HepG2 (cell line): ENCODE data around the gene SLC34A3. TPM values are rescaled to one million over a fixed set of nuclear protein-coding genes. Genes with fewer than 3 reads are reported as not detected.

Experiments used
- ARNT2 ChIP-seq: sonication (generic); formaldehyde crosslinking; IDR thresholded peaks from 2 replicates; pipeline ENCODE4 v1.8.0; 2022; ENCODE audit warnings: mild to moderate bottlenecking, low read depth, missing genetic modification reagents, moderate library complexity
- CENPT ChIP-seq: sonication (generic); formaldehyde crosslinking; IDR thresholded peaks from 2 replicates; pipeline ENCODE4 v1.8.0; 2022; ENCODE audit warnings: low read depth, mild to moderate bottlenecking, moderate library complexity, missing genetic modification reagents
- EEA1 ChIP-seq: sonication (generic); formaldehyde crosslinking; IDR thresholded peaks from 2 replicates; pipeline ENCODE4 v1.5.1; 2020; ENCODE audit warnings: mild to moderate bottlenecking, missing genetic modification reagents, borderline replicate concordance
- FOXA3 ChIP-seq: IDR thresholded peaks from 2 replicates; pipeline ENCODE4 v1.6.1; 2016; ENCODE audit warnings: missing genetic modification reagents, missing compliant biosample characterization
- FOXO1 ChIP-seq: sonication (generic); formaldehyde crosslinking; IDR thresholded peaks from 2 replicates; pipeline ENCODE4 v1.4.0; 2020; ENCODE audit warnings: missing genetic modification reagents
- JDP2 ChIP-seq: sonication (generic); formaldehyde crosslinking; IDR thresholded peaks from 2 replicates; pipeline ENCODE4 v1.8.1; 2022; ENCODE audit warnings: missing genetic modification reagents, borderline replicate concordance
- KDM6A ChIP-seq: IDR thresholded peaks from 2 replicates; pipeline ENCODE4 v1.6.1; 2016; ENCODE audit warnings: low read depth
- MLX ChIP-seq: IDR thresholded peaks from 2 replicates; pipeline ENCODE4 v1.6.1; 2016
- NR1H2 ChIP-seq: sonication (generic); formaldehyde crosslinking; IDR thresholded peaks from 2 replicates; pipeline ENCODE4 v1.8.1; 2022; ENCODE audit warnings: low read depth, missing genetic modification reagents, borderline replicate concordance
- PCBP2 ChIP-seq: fragments of 200-400 bp; formaldehyde crosslinking; optimal IDR thresholded peaks from 2 replicates; pipeline ENCODE3; 2018; ENCODE audit warnings: low read length, low read depth; ENCODE audit not compliant: poor library complexity, severe bottlenecking
- RXRA ChIP-seq: sonication (generic); formaldehyde crosslinking; IDR thresholded peaks from 2 replicates; pipeline ENCODE4 v1.5.1; 2020; ENCODE audit warnings: missing genetic modification reagents
- SKIL ChIP-seq: sonication (generic); formaldehyde crosslinking; IDR thresholded peaks from 2 replicates; pipeline ENCODE4 v1.8.0; 2022; ENCODE audit warnings: missing genetic modification reagents, mild to moderate bottlenecking, moderate library complexity, borderline replicate concordance
- SYNCRIP ChIP-seq: fragments of 200-400 bp; formaldehyde crosslinking; IDR thresholded peaks from 2 replicates; pipeline ENCODE4 v1.6.1; 2018; ENCODE audit warnings: mild to moderate bottlenecking, low read depth, low read length; ENCODE audit not compliant: insufficient read depth
- ZBTB38 ChIP-seq: sonication (generic); formaldehyde crosslinking; IDR thresholded peaks from 2 replicates; pipeline ENCODE4 v1.5.1; 2020; ENCODE audit warnings: mild to moderate bottlenecking, missing genetic modification reagents
- ZIK1 ChIP-seq: sonication (generic); formaldehyde crosslinking; IDR thresholded peaks from 2 replicates; pipeline ENCODE4 v1.5.0; 2020; ENCODE audit warnings: mild to moderate bottlenecking, low read depth, missing genetic modification reagents, borderline replicate concordance
- ZKSCAN8 ChIP-seq: IDR thresholded peaks from 2 replicates; pipeline ENCODE4 v1.6.1; 2016; ENCODE audit warnings: borderline replicate concordance, missing genetic modification reagents, missing compliant biosample characterization
- ZNF136 ChIP-seq: sonication (generic); formaldehyde crosslinking; IDR thresholded peaks from 2 replicates; pipeline ENCODE4 v1.8.1; 2022; ENCODE audit warnings: low read depth, mild to moderate bottlenecking, moderate library complexity, missing genetic modification reagents
- ZNF276 ChIP-seq: sonication (generic); formaldehyde crosslinking; IDR thresholded peaks from 2 replicates; pipeline ENCODE4 v1.4.0; 2020; ENCODE audit warnings: mild to moderate bottlenecking, low read depth, missing genetic modification reagents
- ZNF333 ChIP-seq: sonication (generic); formaldehyde crosslinking; IDR thresholded peaks from 2 replicates; pipeline ENCODE4 v1.4.0; 2020; ENCODE audit warnings: mild to moderate bottlenecking, missing genetic modification reagents, borderline replicate concordance
- ZNF34 ChIP-seq: sonication (generic); formaldehyde crosslinking; IDR thresholded peaks from 2 replicates; pipeline ENCODE4 v1.4.0; 2020; ENCODE audit warnings: mild to moderate bottlenecking, missing genetic modification reagents, borderline replicate concordance
- ZNF564 ChIP-seq: sonication (generic); formaldehyde crosslinking; IDR thresholded peaks from 2 replicates; pipeline ENCODE4 v1.8.1; 2023; ENCODE audit warnings: mild to moderate bottlenecking, missing genetic modification reagents
- ZNF670 ChIP-seq: sonication (generic); formaldehyde crosslinking; IDR thresholded peaks from 2 replicates; pipeline ENCODE4 v1.8.0; 2022; ENCODE audit warnings: mild to moderate bottlenecking, missing genetic modification reagents, borderline replicate concordance
- ZNF724P ChIP-seq: sonication (generic); formaldehyde crosslinking; IDR thresholded peaks from 2 replicates; pipeline ENCODE4 v1.8.0; 2022; ENCODE audit warnings: missing genetic modification reagents, borderline replicate concordance
- ZNF788 ChIP-seq: sonication (generic); formaldehyde crosslinking; IDR thresholded peaks from 2 replicates; pipeline ENCODE4 v1.5.0; 2020; ENCODE audit warnings: mild to moderate bottlenecking, missing genetic modification reagents, borderline replicate concordance
- polyA plus RNA-seq, 8 experiments: library from polyadenylated mRNA; depleted of rRNA in 3 of 8; stranded (reverse) in 7 of 8; unstranded in 1 of 8; fragments of >200 nt; fragmentation: Illumina TruSeq in 4 of 8; extraction: Trizol in 4 of 8; gene quantifications; 2 replicates each; pipeline versions ENCODE4 v1.2.1 to v1.2.3, GENCODE V29; 2011 to 2016; ENCODE audit warnings: low read depth in 4 of 8, missing spikeins in 1 of 8, mixed read lengths in 1 of 8; ENCODE audit not compliant: insufficient read depth in 1 of 8
- total RNA-seq, 5 experiments: library from RNA; depleted of rRNA; stranded (reverse); fragments of >200 nt; fragmentation: Illumina TruSeq; extraction: Trizol; gene quantifications; 2 replicates each; pipeline ENCODE4 v1.2.3, GENCODE V29; 2016; ENCODE audit warnings: low read depth in 1 of 5

SLC34A3 gene
- total and polyA plus RNA-seq, 2 of the 13 experiments (the other 11 are each of a cell fraction or from before 2014, with no cell fraction given): 0.07 to 1.0 TPM

DNA sequence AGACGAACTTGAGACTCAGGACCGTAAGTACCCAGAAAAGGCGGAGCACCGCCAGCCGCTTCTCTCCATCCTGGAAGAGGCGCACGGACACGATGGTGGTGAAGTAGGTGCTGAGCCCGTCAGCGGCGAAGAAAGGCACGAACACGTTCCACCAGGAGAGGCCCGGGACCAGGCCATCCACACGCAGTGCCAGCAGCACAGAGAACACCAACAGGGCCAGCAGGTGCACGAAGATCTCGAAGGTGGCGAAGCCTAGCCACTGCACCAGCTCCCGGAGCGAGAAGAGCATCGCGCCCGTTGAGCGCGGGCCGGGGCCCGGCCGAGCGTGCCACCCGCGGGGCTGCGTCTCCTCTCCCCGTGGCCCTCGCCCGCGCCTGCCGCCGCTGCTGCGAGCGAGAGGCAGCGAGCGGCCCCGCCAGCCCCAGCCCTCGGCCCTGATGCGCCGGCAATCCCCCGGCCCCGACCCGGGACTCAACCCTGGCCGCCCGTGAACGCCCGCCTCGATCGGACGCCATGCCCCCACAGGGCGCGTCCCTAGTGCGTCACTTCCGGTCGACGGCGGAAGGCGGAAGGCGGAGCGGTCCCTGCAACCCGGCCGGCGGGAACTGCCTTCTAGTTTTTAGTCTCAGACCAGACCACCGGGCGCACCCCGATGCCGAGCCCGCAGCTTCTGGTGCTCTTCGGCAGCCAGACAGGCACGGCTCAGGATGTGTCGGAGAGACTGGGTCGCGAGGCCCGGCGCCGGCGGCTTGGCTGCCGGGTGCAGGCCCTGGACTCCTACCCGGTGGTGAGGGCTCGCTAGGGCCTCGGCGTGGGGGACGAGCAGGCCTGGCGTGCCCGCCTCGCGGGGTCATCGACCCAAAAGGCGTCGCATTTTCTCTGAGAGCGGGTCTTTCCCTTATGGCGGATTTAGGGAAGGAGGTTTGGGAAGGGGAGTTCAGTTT is 25.3 kb upstream of the SLC34A3 start, which contains the start of the genes NDOR1 and TMEM203 (continued):
- TF ChIP-seq SYNCRIP (no peak), ARNT2 (peak; percentile 90), SKIL (CRISPR knock-in tag) (no peak), FOXO1 (CRISPR knock-in tag) (no peak), JDP2 (CRISPR knock-in tag) (no peak; the same call in 1 of the 2 replicates), ZNF136 (CRISPR knock-in tag) (no peak), NR1H2 (CRISPR knock-in tag) (no peak), ZNF670 (peak; percentile 32; the same call in 1 of the 2 replicates), ZNF788 (CRISPR knock-in tag) (peak; percentile 47; the same call in 1 of the 2 replicates), ZNF564 (CRISPR knock-in tag) (0 out of 2 replicates have a peak, but pooled peaks have one; percentile 47), ZNF276 (CRISPR knock-in tag) (0 out of 2 replicates have a peak, but pooled peaks have one; percentile 43), CENPT (CRISPR knock-in tag) (no peak), EEA1 (CRISPR knock-in tag) (no peak), RXRA (CRISPR knock-in tag) (peak; percentile 54; the same call in 1 of the 2 replicates), MLX (CRISPR knock-in tag) (no peak; the same call in 1 of the 2 replicates), ZNF333 (CRISPR knock-in tag) (peak; percentile 84; the same call in 1 of the 2 replicates), PCBP2 (no peak), KDM6A (CRISPR knock-in tag) (no peak), ZIK1 (CRISPR knock-in tag) (no peak), ZBTB38 (CRISPR knock-in tag) (0 out of 2 replicates have a peak, but pooled peaks have one; percentile 17), ZNF724P (CRISPR knock-in tag) (peak; percentile 59; the same call in 1 of the 2 replicates), ZKSCAN8 (CRISPR knock-in tag) (no peak), ZNF34 (no peak; the same call in 1 of the 2 replicates), FOXA3 (peak; percentile 48; the same call in 1 of the 2 replicates)
